Measurements from ENCODE around the gene CACNA1I. TPM values are rescaled to one million over a fixed set of nuclear protein-coding genes. Genes with fewer than 3 reads are reported as not detected.

Gene CACNA1I
- total RNA-seq, 1 donor from 2014 or later: 0.02 TPM

DNA sequence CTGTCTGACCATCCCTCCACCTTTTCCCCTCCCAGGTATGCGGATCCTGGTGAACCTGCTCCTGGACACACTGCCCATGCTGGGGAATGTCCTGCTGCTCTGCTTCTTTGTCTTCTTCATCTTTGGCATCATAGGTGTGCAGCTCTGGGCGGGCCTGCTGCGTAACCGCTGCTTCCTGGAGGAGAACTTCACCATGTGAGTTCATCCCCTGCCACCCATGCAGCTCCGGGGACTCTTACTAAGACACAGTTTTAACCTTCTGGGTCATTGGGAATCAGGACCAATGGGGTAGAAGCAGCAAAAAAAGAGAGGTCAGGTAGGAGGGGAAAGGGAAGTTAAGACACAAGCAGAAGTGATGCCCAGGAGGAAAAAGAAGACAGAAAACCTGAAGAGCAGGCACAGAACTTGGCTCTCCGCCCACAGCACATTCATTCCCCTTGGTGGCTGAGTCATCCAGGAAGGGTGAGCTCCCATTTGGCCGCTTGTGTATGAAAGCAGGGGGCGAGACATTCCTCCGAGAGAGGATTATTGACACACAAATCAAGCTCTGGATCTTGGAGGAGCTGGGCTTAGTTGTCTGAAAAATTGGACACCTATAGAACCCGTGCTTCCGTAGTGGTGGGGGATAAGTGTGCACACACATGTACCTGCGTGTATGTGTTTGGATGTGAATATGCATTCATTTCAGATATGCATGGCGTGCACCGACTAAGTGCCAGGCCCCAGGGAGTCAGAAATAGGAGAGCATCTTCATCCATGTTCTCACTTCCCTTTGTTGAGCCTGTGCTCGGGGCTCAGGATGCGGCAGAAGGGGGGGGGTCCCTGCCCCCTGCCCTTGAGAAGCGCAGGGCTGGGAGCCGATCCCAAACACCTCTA is 64.2 kb downstream of the CACNA1I start:
- Mint-ChIP-seq H3K27ac (ENCODE audit: unreplicated experiment) (no peak overlapping the region), H3K36me3 (ENCODE audit: low read depth) (no peaks in the 10 kb centered on the region), H3K4me3 (ENCODE audit: unreplicated experiment) (no peak overlapping the region), H3K9me3 (ENCODE audit: low read depth) (peaks cover 3% of the 10 kb centered on the region), H3K27me3 (ENCODE audit: low read depth) (peaks cover 7% of the 10 kb centered on the region), H3K4me1 (ENCODE audit: low read depth) (peaks cover 11% of the 10 kb centered on the region)
- TF ChIP-seq, protein P1, sequence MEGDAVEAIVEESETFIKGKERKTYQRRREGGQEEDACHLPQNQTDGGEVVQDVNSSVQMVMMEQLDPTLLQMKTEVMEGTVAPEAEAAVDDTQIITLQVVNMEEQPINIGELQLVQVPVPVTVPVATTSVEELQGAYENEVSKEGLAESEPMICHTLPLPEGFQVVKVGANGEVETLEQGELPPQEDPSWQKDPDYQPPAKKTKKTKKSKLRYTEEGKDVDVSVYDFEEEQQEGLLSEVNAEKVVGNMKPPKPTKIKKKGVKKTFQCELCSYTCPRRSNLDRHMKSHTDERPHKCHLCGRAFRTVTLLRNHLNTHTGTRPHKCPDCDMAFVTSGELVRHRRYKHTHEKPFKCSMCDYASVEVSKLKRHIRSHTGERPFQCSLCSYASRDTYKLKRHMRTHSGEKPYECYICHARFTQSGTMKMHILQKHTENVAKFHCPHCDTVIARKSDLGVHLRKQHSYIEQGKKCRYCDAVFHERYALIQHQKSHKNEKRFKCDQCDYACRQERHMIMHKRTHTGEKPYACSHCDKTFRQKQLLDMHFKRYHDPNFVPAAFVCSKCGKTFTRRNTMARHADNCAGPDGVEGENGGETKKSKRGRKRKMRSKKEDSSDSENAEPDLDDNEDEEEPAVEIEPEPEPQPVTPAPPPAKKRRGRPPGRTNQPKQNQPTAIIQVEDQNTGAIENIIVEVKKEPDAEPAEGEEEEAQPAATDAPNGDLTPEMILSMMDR (IDR thresholded peaks at IDR 0.05): no peak
- DNase-seq (ENCODE audit: low spot score): no peak

DNA sequence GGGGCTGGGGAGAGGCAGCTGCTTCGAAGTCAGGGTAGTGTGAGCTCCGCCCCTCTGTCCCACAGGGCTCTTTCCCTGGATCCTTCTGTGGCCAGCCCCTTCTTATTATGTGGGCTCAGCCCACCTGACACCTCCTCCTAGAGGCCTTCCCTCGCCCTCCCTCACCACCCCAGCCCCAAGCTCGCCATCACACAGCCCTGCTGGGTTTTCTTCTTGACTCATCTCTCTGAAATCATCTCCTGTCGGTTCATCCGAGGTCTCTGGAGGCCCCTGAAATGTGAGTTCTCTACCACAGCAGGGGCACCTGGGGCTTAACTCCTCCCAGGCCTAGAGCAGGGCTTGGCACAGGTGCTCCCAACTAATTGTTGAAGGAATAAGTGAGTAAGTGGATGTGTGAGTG is 65.2 kb downstream of the CACNA1I start:
- TF ChIP-seq, protein P1 (IDR thresholded peaks at IDR 0.05): no peak
- Mint-ChIP-seq H3K4me3 (ENCODE audit: unreplicated experiment) (no peak overlapping the region), H3K27me3 (ENCODE audit: low read depth) (peaks cover 3% of the 10 kb centered on the region), H3K4me1 (ENCODE audit: low read depth) (peaks cover 11% of the 10 kb centered on the region), H3K36me3 (ENCODE audit: low read depth) (no peaks in the 10 kb centered on the region), H3K9me3 (ENCODE audit: low read depth) (peaks cover 4% of the 10 kb centered on the region), H3K27ac (ENCODE audit: unreplicated experiment) (no peak overlapping the region)
- no peak for DNase-seq (ENCODE audit: low spot score)

DNA sequence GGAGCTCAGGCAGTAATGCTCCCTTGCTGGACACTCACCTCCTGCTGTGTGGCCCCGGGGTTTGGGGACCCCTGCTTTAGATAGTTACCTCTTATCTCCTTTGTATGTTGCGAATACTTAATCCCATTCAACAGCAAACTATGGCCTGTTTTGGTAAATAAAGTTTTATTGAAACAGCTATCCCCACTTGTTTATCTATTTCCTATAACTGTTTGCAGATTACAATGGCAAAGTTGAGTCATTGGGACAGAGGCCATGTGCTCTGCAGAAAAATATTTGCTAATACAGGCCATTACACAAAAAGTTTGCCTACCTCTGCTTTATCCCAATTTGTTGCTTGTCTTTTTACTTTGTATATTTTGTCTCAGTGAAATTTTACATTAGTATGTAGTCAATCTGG is 68.4 kb downstream of the CACNA1I start:
- Mint-ChIP-seq H3K4me1 (ENCODE audit: low read depth) (peaks cover 11% of the 10 kb centered on the region), H3K27me3 (ENCODE audit: low read depth) (peaks cover 11% of the 10 kb centered on the region), H3K27ac (ENCODE audit: unreplicated experiment) (no peak overlapping the region), H3K36me3 (ENCODE audit: low read depth) (no peaks in the 10 kb centered on the region), H3K9me3 (ENCODE audit: low read depth) (peaks cover 4% of the 10 kb centered on the region), H3K4me3 (ENCODE audit: unreplicated experiment) (no peak overlapping the region)
- TF ChIP-seq, protein P1 (IDR thresholded peaks at IDR 0.05): no peak
- DNase-seq (ENCODE audit: low spot score): no peak

DNA sequence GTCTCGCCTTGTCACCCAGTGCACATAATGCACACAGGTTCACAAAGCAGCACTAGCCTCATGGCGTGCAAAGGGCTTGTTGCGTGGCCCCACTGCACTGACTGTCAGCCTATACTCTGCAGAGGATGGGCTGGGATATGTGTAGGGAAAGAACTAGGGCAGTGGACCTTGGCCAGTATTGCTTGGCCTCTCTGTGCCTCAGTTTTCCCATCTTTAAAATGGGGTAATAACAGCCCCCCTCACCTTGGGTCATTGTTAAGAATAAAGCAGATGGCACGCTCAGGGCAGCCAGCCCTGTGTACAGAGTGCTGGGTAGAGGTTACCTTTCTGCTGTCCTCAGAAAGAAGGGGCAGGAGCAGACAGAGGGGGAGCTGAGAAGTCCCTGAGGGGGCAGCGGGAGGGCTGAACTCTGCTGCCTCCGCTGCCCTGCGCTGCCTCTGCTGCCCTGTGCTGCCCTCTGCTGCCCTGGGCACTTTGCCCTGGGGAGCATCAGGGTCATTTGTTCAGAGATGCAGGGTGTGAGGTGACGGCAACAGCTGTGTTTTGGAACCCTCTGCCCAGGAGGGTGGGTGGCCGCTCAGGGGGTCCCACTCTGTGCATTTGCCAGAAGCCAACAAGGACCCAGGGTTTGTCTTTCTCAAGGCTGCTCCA is 71.2 kb downstream of the CACNA1I start:
- Mint-ChIP-seq H3K27me3 (ENCODE audit: low read depth) (peaks cover 11% of the 10 kb centered on the region), H3K27ac (ENCODE audit: unreplicated experiment) (no peak overlapping the region), H3K9me3 (ENCODE audit: low read depth) (peaks cover 4% of the 10 kb centered on the region), H3K36me3 (ENCODE audit: low read depth) (no peaks in the 10 kb centered on the region), H3K4me1 (ENCODE audit: low read depth) (no peaks in the 10 kb centered on the region), H3K4me3 (ENCODE audit: unreplicated experiment) (no peak overlapping the region)
- no peak for DNase-seq (ENCODE audit: low spot score)
- TF ChIP-seq, protein P1 (IDR thresholded peaks at IDR 0.05): no peak

DNA sequence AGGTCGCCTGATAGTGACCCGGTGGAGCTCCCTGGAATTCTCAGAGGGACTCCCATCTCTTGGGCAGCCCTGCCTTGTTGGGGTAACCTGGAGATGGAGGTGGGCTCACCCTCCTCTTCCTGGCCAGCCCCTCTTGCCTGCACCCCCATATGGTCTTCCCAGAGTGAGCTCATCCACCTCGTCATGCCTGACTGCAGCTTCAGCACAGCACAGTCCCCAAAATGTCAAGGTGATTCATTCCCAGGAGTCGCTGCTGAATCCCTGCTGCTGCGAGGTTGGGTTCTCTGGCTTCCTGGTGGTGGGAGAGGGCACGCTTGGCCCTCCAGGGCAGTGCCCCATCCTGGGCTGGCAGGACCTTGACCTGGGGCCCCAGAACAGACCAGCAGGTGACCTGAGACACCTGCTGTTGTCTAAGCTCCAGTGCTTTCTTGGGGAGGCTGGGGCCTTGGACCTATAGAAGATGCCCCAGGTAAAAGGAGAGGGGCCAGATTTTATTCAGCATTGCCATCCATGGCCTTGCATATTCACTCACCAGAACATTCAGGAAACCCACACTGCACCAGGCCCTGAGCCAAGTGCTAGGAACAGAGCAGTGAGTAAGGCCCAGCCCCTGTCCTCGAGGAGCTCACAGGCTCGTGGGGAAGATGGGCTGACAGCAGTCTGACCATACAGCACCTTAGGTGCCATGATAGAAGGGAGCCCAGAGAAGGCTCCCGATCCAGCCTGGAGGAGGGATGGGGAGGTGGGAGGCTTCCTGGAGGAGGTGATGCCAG is 72.9 kb downstream of the CACNA1I start:
- DNase-seq (ENCODE audit: low spot score): no peak
- Mint-ChIP-seq H3K27me3 (ENCODE audit: low read depth) (peaks cover 11% of the 10 kb centered on the region), H3K36me3 (ENCODE audit: low read depth) (no peaks in the 10 kb centered on the region)

More for the DNA sequence above, 72.9 kb downstream of the CACNA1I start:
- Mint-ChIP-seq H3K4me3 (ENCODE audit: unreplicated experiment) (no peak overlapping the region), H3K27ac (ENCODE audit: unreplicated experiment) (no peak overlapping the region), H3K4me1 (ENCODE audit: low read depth) (no peaks in the 10 kb centered on the region), H3K9me3 (ENCODE audit: low read depth) (peaks cover 4% of the 10 kb centered on the region)
- TF ChIP-seq, protein P1 (IDR thresholded peaks at IDR 0.05): no peak
